GM13976 (cell line): Measurements from ENCODE around the gene STAT5A.
"Not testable (repeated sequence)": the region's sequence is repeated elsewhere in the genome, so short reads cannot be mapped to it uniquely, and the experiment has no call there.

Experiments
- DNase-seq: peaks from one replicate; pipeline ENCODE4 v3.0.0; 2012; ENCODE audit warnings: low spot score
- in situ Hi-C: fragments of 300-500 bp; cut with MboI; formaldehyde crosslinking; loops from one replicate; pipeline ENCODE4 v1.12.0; 2022; ENCODE audit warnings: low sequenced_read_pairs, mixed read lengths, inconsistent platforms; ENCODE audit not compliant: unreplicated experiment
- TF ChIP-seq, protein P1 (sequence below): IDR thresholded peaks from 2 replicates; pipeline ENCODE4 v1.5.1; 2012; ENCODE audit warnings: borderline replicate concordance, mild to moderate bottlenecking; ENCODE audit not compliant: insufficient read depth; ENCODE audit errors: extremely low read depth, missing control alignments, control extremely low read depth

The STAT5A gene

GRCh38 chr17:42255445-42255844, 32.9 kb upstream of the STAT5A start:
- DNase-seq: no peak
- in situ Hi-C loops: no loop called here
- TF ChIP-seq, protein P1, sequence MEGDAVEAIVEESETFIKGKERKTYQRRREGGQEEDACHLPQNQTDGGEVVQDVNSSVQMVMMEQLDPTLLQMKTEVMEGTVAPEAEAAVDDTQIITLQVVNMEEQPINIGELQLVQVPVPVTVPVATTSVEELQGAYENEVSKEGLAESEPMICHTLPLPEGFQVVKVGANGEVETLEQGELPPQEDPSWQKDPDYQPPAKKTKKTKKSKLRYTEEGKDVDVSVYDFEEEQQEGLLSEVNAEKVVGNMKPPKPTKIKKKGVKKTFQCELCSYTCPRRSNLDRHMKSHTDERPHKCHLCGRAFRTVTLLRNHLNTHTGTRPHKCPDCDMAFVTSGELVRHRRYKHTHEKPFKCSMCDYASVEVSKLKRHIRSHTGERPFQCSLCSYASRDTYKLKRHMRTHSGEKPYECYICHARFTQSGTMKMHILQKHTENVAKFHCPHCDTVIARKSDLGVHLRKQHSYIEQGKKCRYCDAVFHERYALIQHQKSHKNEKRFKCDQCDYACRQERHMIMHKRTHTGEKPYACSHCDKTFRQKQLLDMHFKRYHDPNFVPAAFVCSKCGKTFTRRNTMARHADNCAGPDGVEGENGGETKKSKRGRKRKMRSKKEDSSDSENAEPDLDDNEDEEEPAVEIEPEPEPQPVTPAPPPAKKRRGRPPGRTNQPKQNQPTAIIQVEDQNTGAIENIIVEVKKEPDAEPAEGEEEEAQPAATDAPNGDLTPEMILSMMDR: no peak

DNA sequence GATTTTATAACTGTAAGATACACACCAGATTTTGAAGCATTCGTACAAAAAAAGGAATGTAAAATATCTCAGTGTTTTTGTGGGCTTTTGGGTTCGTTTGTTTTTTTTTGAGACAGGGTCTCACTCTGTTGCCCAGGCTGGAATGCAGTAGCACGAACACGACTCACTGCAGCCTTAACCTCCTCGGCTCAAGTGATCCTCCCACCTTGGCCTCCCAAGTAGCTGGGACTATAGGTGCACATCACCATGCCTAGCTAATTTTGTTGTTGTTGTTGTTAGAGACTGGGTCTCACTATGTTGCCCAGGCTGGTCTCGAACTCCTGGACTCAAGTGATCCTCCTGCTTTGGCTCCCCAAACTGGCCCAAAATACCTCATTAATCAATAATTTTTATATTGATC, 28.0 kb upstream of the STAT5A start:
- in situ Hi-C loops: no loop called here
- TF ChIP-seq, protein P1: no peak
- DNase-seq: no peak

DNA sequence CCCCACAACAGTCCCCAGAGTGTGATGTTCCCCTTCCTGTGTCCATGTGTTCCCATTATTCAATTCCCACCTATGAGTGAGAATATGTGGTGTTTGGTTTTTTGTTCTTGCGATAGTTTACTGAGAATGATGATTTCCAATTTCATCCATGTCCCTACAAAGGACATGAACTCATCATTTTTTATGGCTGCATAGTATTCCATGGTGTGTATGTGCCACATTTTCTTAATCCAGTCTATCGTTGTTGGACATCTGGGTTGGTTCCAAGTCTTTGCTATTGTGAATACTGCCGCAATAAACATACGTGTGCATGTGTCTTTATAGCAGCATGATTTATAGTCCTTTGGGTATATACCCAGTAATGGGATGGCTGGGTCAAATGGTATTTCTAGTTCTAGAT, 23.9 kb upstream of the STAT5A start:
- DNase-seq, in situ Hi-C loops: not testable (repeated sequence)

DNA sequence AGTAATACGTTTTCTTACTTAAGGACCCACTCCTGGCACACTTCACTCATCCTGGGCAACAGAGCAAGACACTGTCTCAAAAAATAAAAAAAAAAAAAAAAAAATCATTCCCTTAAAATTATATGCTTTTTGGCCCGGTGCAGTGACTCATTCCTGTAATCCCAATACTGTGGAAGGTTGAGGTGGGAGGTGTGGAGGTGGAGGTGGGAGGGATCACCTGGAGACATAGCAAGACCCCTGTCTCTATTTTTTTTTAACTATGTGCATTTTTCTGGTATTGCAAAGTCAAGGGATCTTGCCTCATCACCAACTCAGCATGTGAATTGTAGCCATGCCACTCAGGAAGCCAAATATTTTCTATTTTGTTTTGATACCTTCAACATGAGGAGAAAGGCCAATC, 21.8 kb upstream of the STAT5A start:
- in situ Hi-C loops: no loop called here
- TF ChIP-seq, protein P1: no peak
- no peak for DNase-seq

GRCh38 chr17:42266918-42267766, 21.2 kb upstream of the STAT5A start:
- TF ChIP-seq, protein P1: no peak
- in situ Hi-C loops: no loop called here
- DNase-seq: no peak

DNA sequence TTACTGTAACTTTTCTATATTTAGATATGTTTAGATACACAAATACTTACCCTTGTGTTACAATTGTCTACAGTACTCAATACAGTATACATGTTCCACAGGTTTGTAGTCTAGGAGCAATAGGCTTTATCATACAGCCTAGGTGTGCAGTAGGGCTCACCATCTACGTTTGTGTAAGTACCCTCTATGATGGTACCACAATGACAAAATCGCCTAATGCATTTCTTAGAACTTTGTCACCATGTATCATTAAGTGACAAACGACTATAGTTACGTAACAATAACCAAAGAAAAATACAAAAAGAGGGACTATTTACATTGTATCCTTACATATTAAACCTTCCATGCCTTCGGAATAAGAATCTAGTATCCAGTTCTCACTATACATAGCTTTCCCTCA, 20.1 kb upstream of the STAT5A start:
- in situ Hi-C loops: no loop called here
- TF ChIP-seq, protein P1: no peak
- no peak for DNase-seq

DNA sequence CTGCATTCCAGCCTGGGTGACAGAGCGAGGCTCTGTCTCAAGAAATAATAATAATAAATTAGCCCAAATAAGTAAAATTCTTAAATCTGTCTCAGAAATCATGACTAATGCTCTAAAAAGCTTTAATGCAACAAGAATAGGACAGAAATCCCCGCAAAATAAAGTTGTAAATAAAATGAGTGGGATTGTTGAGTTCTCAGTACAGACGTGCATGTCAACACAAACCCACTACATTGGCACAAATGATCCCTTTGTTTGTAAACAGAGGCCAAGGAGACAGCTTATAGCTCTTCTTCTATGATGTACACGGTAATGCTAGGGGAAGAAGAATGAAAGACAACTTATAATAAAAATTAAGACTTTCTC, 18.1 kb upstream of the STAT5A start:
- DNase-seq: no peak
- TF ChIP-seq, protein P1: no peak
- in situ Hi-C loops: no loop called here
